GM12878 (cell line): Measurements from ENCODE around the gene PDE9A. TPM values are rescaled to one million over a fixed set of nuclear protein-coding genes. Genes with fewer than 3 reads are reported as not detected.

Experiments
- ATAC-seq: fragments of 200-7000 bp; cut with Tn5 transposase; 3 replicates; pipeline ENCODE4 v1.9.1; 2020; ENCODE audit warnings: mild to moderate bottlenecking, moderate library complexity
- BruUV-seq: library from RNA; stranded (reverse); fragments of 400-500 nt; replicated peaks from 2 replicates; lab custom pipeline; 2021; lab: Mats Ljungman, UMichigan
- CTCF ChIA-PET: fragments of 300-600 bp; sonication (Branson Sonifier 250); formaldehyde crosslinking; extraction: SDS; loops from one replicate; lab custom pipeline; 2021; ENCODE audit warnings: inconsistent platforms; lab: Yijun Ruan, JAX
- POLR2A ChIA-PET: fragments of 350-600 bp; formaldehyde crosslinking; extraction: SDS; loops from one replicate; lab custom pipeline; 2021; ENCODE audit warnings: inconsistent platforms; lab: Charles Lee
- RAD21 ChIA-PET: fragments of 300-600 bp; sonication (Branson Sonifier 250); formaldehyde crosslinking; loops from one replicate; lab custom pipeline; 2023; ENCODE audit warnings: antibody characterized with exemption; ENCODE audit not compliant: unreplicated experiment; lab: Charles Lee
- SMC1A ChIA-PET: fragments of 300-600 bp; sonication (Branson Sonifier 250); formaldehyde crosslinking; loops from one replicate; lab custom pipeline; 2023; ENCODE audit not compliant: unreplicated experiment, uncharacterized antibody; lab: Charles Lee
- DNase-seq: peaks from one replicate; pipeline ENCODE4 v3.0.0-alpha.2; 2011; ENCODE audit warnings: low read depth, low spot score
- FAIRE-seq: peaks from 3 replicates; lab custom pipeline; 2011; peaks lifted over from hg19 to GRCh38; lab: Jason Lieb, UNC
- H2AFZ ChIP-seq: 2 replicates; pipeline ENCODE4 v1.6.0; 2011; ENCODE audit warnings: low read depth, low read length, control low read depth; ENCODE audit not compliant: control insufficient read depth
- H3K27ac ChIP-seq: 2 replicates; pipeline ENCODE4 v1.5.1; 2011; ENCODE audit warnings: control low read depth; ENCODE audit not compliant: control insufficient read depth, insufficient read depth
- H3K27me3 ChIP-seq, 2 experiments: replicated peaks in 1 of 2; 2 replicates each; pipeline versions ENCODE4 v1.6.0 to v1.6.1; 2011; ENCODE audit warnings: low read length in 1 of 2; ENCODE audit not compliant: control insufficient read depth in 2 of 2, insufficient read depth in 2 of 2
- H3K36me3 ChIP-seq, 2 experiments: 2 replicates each; pipeline ENCODE4 v1.5.1; 2011; ENCODE audit warnings: low read length in 1 of 2; ENCODE audit not compliant: control insufficient read depth in 2 of 2, insufficient read depth in 2 of 2
- H3K4me1 ChIP-seq: 2 replicates; pipeline ENCODE4 v1.6.1; 2011; ENCODE audit warnings: mild to moderate bottlenecking, low read length, moderate library complexity, mixed read lengths; ENCODE audit not compliant: control insufficient read depth, insufficient read depth
- H3K4me2 ChIP-seq: 2 replicates; pipeline ENCODE4 v1.6.0; 2011; ENCODE audit warnings: control low read depth; ENCODE audit not compliant: control insufficient read depth, insufficient read depth
- H3K4me3 ChIP-seq: fragments of 200-600 bp; sonication (generic); 2 replicates; pipeline ENCODE4 v1.5.1; 2016
- H3K79me2 ChIP-seq: 2 replicates; pipeline ENCODE4 v1.6.0; 2011; ENCODE audit warnings: low read length; ENCODE audit not compliant: control insufficient read depth, insufficient read depth
- H3K9ac ChIP-seq: 2 replicates; pipeline ENCODE4 v1.8.0; 2011; ENCODE audit warnings: low read length, control low read depth, mixed read lengths; ENCODE audit not compliant: control insufficient read depth, insufficient read depth
- H3K9me3 ChIP-seq: replicated peaks from 3 replicates; pipeline ENCODE4 v1.5.1; 2011; ENCODE audit warnings: mild to moderate bottlenecking, low read length; ENCODE audit not compliant: control insufficient read depth, insufficient read depth
- H4K20me1 ChIP-seq: 2 replicates; pipeline ENCODE4 v1.6.0; 2011; ENCODE audit not compliant: control insufficient read depth, insufficient read depth
- ATF7 ChIP-seq: fragments of 450-650 bp; IDR thresholded peaks from 2 replicates; pipeline ENCODE4 v1.6.1; 2016; ENCODE audit warnings: low read depth, mild to moderate bottlenecking
- BRCA1 ChIP-seq: IDR thresholded peaks from 2 replicates; pipeline ENCODE4 v1.6.1; 2011; ENCODE audit warnings: low read depth, low read length, improper control_type of control experiment
- CHD1 ChIP-seq: IDR thresholded peaks from 2 replicates; pipeline ENCODE4 v1.6.1; 2012; ENCODE audit warnings: low read depth, low read length, improper control_type of control experiment
- DPF2 ChIP-seq: fragments of 450-650 bp; IDR thresholded peaks from 2 replicates; pipeline ENCODE4 v1.6.1; 2017; ENCODE audit warnings: mild to moderate bottlenecking
- EP300 ChIP-seq, 2 experiments: fragments of 150-350 bp in 1 of 2; IDR thresholded peaks; 2 replicates each; pipeline ENCODE4 v1.6.1; 2011 to 2012; ENCODE audit warnings: low read depth in 2 of 2, low read length in 2 of 2, borderline replicate concordance in 1 of 2, improper control_type of control experiment in 1 of 2, inconsistent platforms in 1 of 2; ENCODE audit not compliant: control insufficient read depth in 1 of 2
- FOXK2 ChIP-seq: fragments of 450-650 bp; IDR thresholded peaks from 2 replicates; pipeline ENCODE4 v1.6.1; 2017; ENCODE audit warnings: mild to moderate bottlenecking, moderate library complexity
- NFIC ChIP-seq: IDR thresholded peaks from 2 replicates; pipeline ENCODE4 v1.6.1; 2012; ENCODE audit warnings: low read depth, mild to moderate bottlenecking, inconsistent platforms, low read length, moderate library complexity
- POLR2AphosphoS2 ChIP-seq: IDR thresholded peaks from 2 replicates; pipeline ENCODE4 v1.6.1; 2011; ENCODE audit warnings: low read depth, mild to moderate bottlenecking, low read length, improper control_type of control experiment, moderate library complexity
- RELA ChIP-seq: fragments of 450-650 bp; IDR thresholded peaks from 2 replicates; pipeline ENCODE4 v1.8.0; 2014; ENCODE audit warnings: borderline replicate concordance; ENCODE audit not compliant: partially characterized antibody
- SIX5 ChIP-seq: IDR thresholded peaks from 2 replicates; pipeline ENCODE4 v1.6.1; 2011; ENCODE audit warnings: mild to moderate bottlenecking, low read depth, low read length, moderate library complexity; ENCODE audit not compliant: severe bottlenecking
- SPI1 ChIP-seq: IDR thresholded peaks from 2 replicates; pipeline ENCODE4 v1.6.1; 2011; ENCODE audit warnings: low read depth, mild to moderate bottlenecking, low read length, moderate library complexity, borderline replicate concordance; ENCODE audit not compliant: insufficient read depth
- SUPT20H ChIP-seq: IDR thresholded peaks from 2 replicates; pipeline ENCODE4 v1.6.1; 2011; ENCODE audit warnings: low read depth, mild to moderate bottlenecking, low read length, moderate library complexity, borderline replicate concordance; ENCODE audit not compliant: control insufficient read depth
- TBL1XR1 ChIP-seq: IDR thresholded peaks from 2 replicates; pipeline ENCODE4 v1.6.1; 2012; ENCODE audit warnings: low read depth, low read length, improper control_type of control experiment
- WGBS: methylation state at CpG from one replicate; pipeline ENCODE4 v1.1.6; 2016; ENCODE audit warnings: low lambda C conversion rate; ENCODE audit not compliant: insufficient replicate concordance, insufficient coverage; ENCODE audit errors: missing lambda C conversion rate; 5-methylcytosine and 5-hydroxymethylcytosine counted together
- in situ Hi-C: fragments of 300-500 bp; cut with MboI; formaldehyde crosslinking; loops from 9 replicates; pipeline ENCODE4 v1.14.3; 2018; ENCODE audit warnings: mixed read lengths
- intact Hi-C: fragments of 100-400 bp; cut with micrococcal nuclease; formaldehyde crosslinking; loops from one replicate; pipeline ENCODE4 v1.14.2; 2022; ENCODE audit not compliant: unreplicated experiment
- polyA plus RNA-seq, 11 experiments: library from polyadenylated mRNA; depleted of rRNA in 4 of 11; unstranded in 6 of 11; stranded (reverse) in 5 of 11; fragments of >200 nt; fragmentation: Nextera tagmentation in 4 of 11; fragmentation: Illumina TruSeq in 1 of 11; extraction: Ambion mirVana in 4 of 11; extraction: Trizol in 1 of 11; gene quantifications; 1 replicate in 1 of 11; 2 replicates in 10 of 11; pipeline versions ENCODE4 v1.2.1 to v1.2.3, GENCODE V29; 2011 to 2016; ENCODE audit warnings: inconsistent platforms in 2 of 11, missing spikeins in 2 of 11, low read depth in 1 of 11
- total RNA-seq, 4 experiments: library from RNA; depleted of rRNA in 3 of 4; stranded (reverse); fragments of >200 nt in 3 of 4; fragmentation: Illumina TruSeq in 1 of 4; extraction: Trizol in 1 of 4; gene quantifications; 2 replicates each; pipeline versions ENCODE4 v1.2.1 to v1.2.3, GENCODE V29; 2013 to 2021
- TF ChIP-seq, protein P1 (sequence below): IDR thresholded peaks from 2 replicates; pipeline ENCODE4 v1.6.1; 2011; ENCODE audit warnings: low read depth, low read length, improper control_type of control experiment, borderline replicate concordance

PDE9A gene
- total and polyA plus RNA-seq, 10 of the 15 experiments (the other 5 are each of a cell fraction or from before 2014, with no cell fraction given): 0.08 to 0.45 (median 0.20) TPM; not detected in 1

DNA sequence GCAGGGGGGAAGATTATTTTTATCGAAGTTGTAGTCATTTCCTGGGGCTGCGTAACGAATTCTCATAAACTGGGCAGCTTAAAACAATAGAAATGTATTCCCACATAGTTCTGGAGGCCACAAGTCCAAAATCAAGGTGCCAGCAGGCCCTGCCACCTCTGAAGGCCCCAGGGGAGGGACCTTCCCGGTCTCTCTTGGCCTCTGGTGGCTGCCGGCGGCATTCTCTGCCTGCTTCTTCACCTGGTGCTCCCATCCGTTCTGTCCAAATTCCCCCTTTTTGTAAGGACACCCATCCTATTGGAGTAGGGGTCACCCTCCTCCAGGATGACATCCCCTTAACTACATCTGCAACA lies 92.8 kb downstream of the PDE9A start (continued):
- no peak for TF ChIP-seq SPI1

DNA sequence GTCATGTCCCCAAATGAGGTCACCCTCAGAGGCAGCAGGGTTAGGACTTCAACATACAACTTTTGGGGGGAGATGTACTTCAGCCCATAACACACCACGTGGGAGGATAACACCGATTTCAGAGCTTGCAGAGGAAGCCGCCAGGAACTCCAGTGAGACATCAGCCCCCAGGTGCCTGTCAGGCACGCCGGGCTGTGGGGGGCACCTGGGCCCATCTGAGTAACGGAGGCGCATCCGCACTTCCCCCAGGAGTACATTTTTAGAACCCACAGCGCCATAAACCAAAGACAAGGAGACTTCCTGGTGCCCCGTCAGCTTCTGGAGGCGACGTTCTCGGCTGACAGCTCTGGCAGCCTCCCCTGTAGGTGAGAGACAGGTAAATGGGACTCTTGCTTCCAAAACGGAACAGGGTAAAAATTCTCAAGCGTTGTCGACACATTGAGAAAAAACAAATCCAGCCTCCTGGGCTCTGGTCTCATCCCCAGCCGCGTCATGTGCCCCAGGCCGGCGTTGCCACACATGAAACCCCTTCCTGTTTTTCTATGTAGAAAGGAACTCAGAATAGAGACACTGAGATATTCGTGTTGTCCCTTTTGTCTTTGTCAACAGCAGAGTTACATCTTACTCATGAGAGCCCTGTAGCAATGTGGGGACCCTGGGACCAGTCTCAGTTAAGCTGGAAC lies 93.3 kb downstream of the PDE9A start:
- no peaks in the 10 kb centered on the region for H3K4me1 ChIP-seq
- no TSS peak for BruUV-seq
- ChIA-PET SMC1A (no interaction called here), CTCF (interaction anchor here (0.9 kb wide), 1 partner anchor 9 kb away, joined by 3 read pairs; no protein-coding TSS in a partner anchor), RAD21 (no interaction called here), POLR2A (no interaction called here)
- ATAC-seq (no peak), DNase-seq (no peak), FAIRE-seq (peak; percentile 13)
- TF ChIP-seq POLR2AphosphoS2 (no peak), EP300 (IDR thresholded peaks at IDR 0.05; ENCODE audit: borderline replicate concordance in 1 of 2, control insufficient read depth in 1 of 2, low read depth in 2 of 2, low read length in 2 of 2) (no peak), TBL1XR1 (no peak), CHD1 (no peak), SIX5 (no peak), SUPT20H (no peak), FOXK2 (no peak), DPF2 (no peak), NFIC (no peak), ATF7 (no peak), RELA (no peak), BRCA1 (no peak)
- TF ChIP-seq, protein P1, sequence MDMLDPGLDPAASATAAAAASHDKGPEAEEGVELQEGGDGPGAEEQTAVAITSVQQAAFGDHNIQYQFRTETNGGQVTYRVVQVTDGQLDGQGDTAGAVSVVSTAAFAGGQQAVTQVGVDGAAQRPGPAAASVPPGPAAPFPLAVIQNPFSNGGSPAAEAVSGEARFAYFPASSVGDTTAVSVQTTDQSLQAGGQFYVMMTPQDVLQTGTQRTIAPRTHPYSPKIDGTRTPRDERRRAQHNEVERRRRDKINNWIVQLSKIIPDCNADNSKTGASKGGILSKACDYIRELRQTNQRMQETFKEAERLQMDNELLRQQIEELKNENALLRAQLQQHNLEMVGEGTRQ: no peak
- H3K4me3 ChIP-seq: no peak overlapping the region
- H3K9ac ChIP-seq: no peak overlapping the region
- H3K4me2 ChIP-seq: peak overlapping the region; percentile 44; the same call in 1 of the 2 replicates
- intact Hi-C loops (no loop called here), in situ Hi-C loops (no loop called here)
- H2AFZ ChIP-seq: peak overlapping the region; percentile 31; the same call in 1 of the 2 replicates
- no peaks in the 10 kb centered on the region for H4K20me1 ChIP-seq
- H3K27ac ChIP-seq: no peak overlapping the region
- H3K79me2 ChIP-seq: no peaks in the 10 kb centered on the region
- H3K27me3 ChIP-seq: peaks cover 4% of the 10 kb centered on the region in 2 experiments; a peak in 3 of 4 replicates
- no peaks in the 10 kb centered on the region for H3K36me3 ChIP-seq
- 2% methylated on average over 21 of the region's 21 CpGs for WGBS
- no peaks in the 10 kb centered on the region for H3K9me3 ChIP-seq
